H1 (cell line): ENCODE data around the gene OR10V1. TPM values are rescaled to one million over a fixed set of nuclear protein-coding genes. Genes with fewer than 3 reads are reported as not detected.

Experiments
- CTCF ChIA-PET: fragments of 300-600 bp; sonication (Branson Sonifier 250); formaldehyde crosslinking; loops from one replicate; lab custom pipeline; 2021; ENCODE audit not compliant: partially characterized antibody; lab: Charles Lee
- POLR2A ChIA-PET: fragments of 300-600 bp; sonication (Branson Sonifier 250); formaldehyde crosslinking; loops from one replicate; lab custom pipeline; 2021; ENCODE audit warnings: inconsistent platforms; ENCODE audit not compliant: partially characterized antibody; lab: Charles Lee
- DNase-seq, 2 experiments: peaks; one replicate each; pipeline versions ENCODE4 v3.0.0 to v3.0.0-alpha.2; 2010 to 2022; ENCODE audit warnings: low spot score in 2 of 2, low read depth in 1 of 2, mixed read lengths in 1 of 2
- FAIRE-seq: peaks from 2 replicates; lab custom pipeline; 2011; peaks lifted over from hg19 to GRCh38; lab: Jason Lieb, UNC
- H2AFZ ChIP-seq: 2 replicates; pipeline ENCODE4 v1.8.1; 2012; ENCODE audit warnings: low read length, inconsistent platforms
- H2AK5ac ChIP-seq: 2 replicates; pipeline ENCODE4 v1.6.1; 2013; ENCODE audit warnings: low read depth, low read length
- H2BK120ac ChIP-seq: replicated peaks from 2 replicates; pipeline ENCODE3; 2013; ENCODE audit warnings: low read depth, low read length, inconsistent platforms
- H2BK12ac ChIP-seq: 2 replicates; pipeline ENCODE4 v1.6.1; 2013; ENCODE audit warnings: low read depth, low read length
- H2BK15ac ChIP-seq: 2 replicates; pipeline ENCODE4 v1.6.1; 2013; ENCODE audit warnings: low read length
- H2BK20ac ChIP-seq: 2 replicates; pipeline ENCODE4 v1.6.1; 2013; ENCODE audit warnings: low read length
- H2BK5ac ChIP-seq: 2 replicates; pipeline ENCODE4 v1.6.1; 2013; ENCODE audit warnings: low read depth, low read length
- H3K14ac ChIP-seq: 2 replicates; pipeline ENCODE4 v1.6.1; 2013; ENCODE audit warnings: inconsistent platforms; ENCODE audit not compliant: insufficient read length
- H3K18ac ChIP-seq: 2 replicates; pipeline ENCODE4 v1.6.1; 2013; ENCODE audit warnings: low read length; ENCODE audit errors: extremely low read depth
- H3K23ac ChIP-seq: 2 replicates; pipeline ENCODE4 v1.6.1; 2013; ENCODE audit warnings: inconsistent platforms; ENCODE audit not compliant: insufficient read length
- H3K23me2 ChIP-seq: 2 replicates; pipeline ENCODE4 v1.6.1; 2013; ENCODE audit warnings: low read depth, low read length
- H3K27ac ChIP-seq: 2 replicates; pipeline ENCODE4 v1.6.1; 2011; ENCODE audit warnings: low read depth, low read length, inconsistent platforms
- H3K27me3 ChIP-seq, 4 experiments: replicated peaks in 1 of 4; 1 replicate in 1 of 4; 2 replicates in 3 of 4; pipeline versions ENCODE4 v1.6.1 to v1.8.1; 2011 to 2013; ENCODE audit warnings: low read length in 3 of 4, mild to moderate bottlenecking in 3 of 4, inconsistent platforms in 2 of 4, mixed read lengths in 2 of 4, moderate library complexity in 1 of 4; ENCODE audit not compliant: control insufficient read depth in 3 of 4, insufficient read depth in 3 of 4; ENCODE audit errors: extremely low read depth in 1 of 4
- H3K36me3 ChIP-seq, 4 experiments: 2 replicates each; pipeline versions ENCODE4 v1.6.1 to v1.8.1; 2011 to 2013; ENCODE audit warnings: mild to moderate bottlenecking in 4 of 4, low read length in 3 of 4, moderate library complexity in 2 of 4, control low read depth in 1 of 4, inconsistent platforms in 1 of 4; ENCODE audit not compliant: insufficient read depth in 4 of 4, control insufficient read depth in 2 of 4
- H3K4ac ChIP-seq: replicated peaks from 2 replicates; pipeline ENCODE3; 2013; ENCODE audit warnings: low read length, low read depth, mixed read lengths, inconsistent platforms; ENCODE audit not compliant: insufficient read length
- H3K4me1 ChIP-seq, 4 experiments: replicated peaks in 1 of 4; 1 replicate in 1 of 4; 2 replicates in 3 of 4; pipeline versions ENCODE4 v1.6.1 to v1.8.1; 2011 to 2013; ENCODE audit warnings: low read length in 3 of 4, inconsistent platforms in 2 of 4, mixed read lengths in 1 of 4; ENCODE audit not compliant: insufficient read depth in 4 of 4, control insufficient read depth in 3 of 4
- H3K4me2 ChIP-seq, 2 experiments: 2 replicates each; pipeline versions ENCODE4 v1.6.1 to v1.8.1; 2011 to 2013; ENCODE audit warnings: low read depth in 2 of 2, low read length in 2 of 2, control low read depth in 1 of 2, inconsistent platforms in 1 of 2, mild to moderate bottlenecking in 1 of 2; ENCODE audit not compliant: insufficient read depth in 1 of 2
- H3K4me3 ChIP-seq, 4 experiments: fragments of 200-600, 300-600 bp in 1 of 4; sonication (generic), shearing (Covaris generic), sonication (Bioruptor Twin) in 1 of 4; 2 replicates each; pipeline versions ENCODE4 v1.5.1 to v1.8.1; 2011 to 2016; ENCODE audit warnings: low read length in 4 of 4, low read depth in 3 of 4, control low read depth in 2 of 4, inconsistent platforms in 2 of 4, mild to moderate bottlenecking in 2 of 4, mixed read lengths in 1 of 4, moderate library complexity in 1 of 4; ENCODE audit not compliant: insufficient read depth in 2 of 4; ENCODE audit errors: extremely low read depth in 1 of 4
- H3K56ac ChIP-seq: replicated peaks from 2 replicates; pipeline ENCODE3; 2013; ENCODE audit warnings: low read depth, mild to moderate bottlenecking, mixed read lengths, low read length, inconsistent platforms; ENCODE audit not compliant: insufficient read length
- H3K79me1 ChIP-seq: 2 replicates; pipeline ENCODE4 v1.6.1; 2013; ENCODE audit warnings: low read depth, low read length, control low read depth
- H3K79me2 ChIP-seq, 2 experiments: 2 replicates each; pipeline versions ENCODE4 v1.6.1 to v1.8.1; 2012 to 2013; ENCODE audit warnings: low read length in 2 of 2, mild to moderate bottlenecking in 2 of 2, inconsistent platforms in 1 of 2; ENCODE audit not compliant: insufficient read depth in 2 of 2, control insufficient read depth in 1 of 2
- H3K9ac ChIP-seq, 4 experiments: replicated peaks in 1 of 4; 1 replicate in 1 of 4; 2 replicates in 3 of 4; pipeline versions ENCODE4 v1.6.1 to v1.8.1; 2011 to 2013; ENCODE audit warnings: low read depth in 3 of 4, low read length in 3 of 4, control low read depth in 2 of 4, mild to moderate bottlenecking in 2 of 4, moderate library complexity in 2 of 4, inconsistent platforms in 1 of 4; ENCODE audit errors: extremely low read depth in 1 of 4
- H3K9me3 ChIP-seq, 2 experiments: 2 replicates each; pipeline versions ENCODE4 v1.6.1 to v1.8.1; 2012 to 2013; ENCODE audit warnings: mild to moderate bottlenecking in 2 of 2, moderate library complexity in 2 of 2, control low read depth in 1 of 2, inconsistent platforms in 1 of 2, low read depth in 1 of 2, low read length in 1 of 2, mixed read lengths in 1 of 2; ENCODE audit not compliant: insufficient read depth in 2 of 2
- H4K20me1 ChIP-seq, 2 experiments: replicated peaks in 1 of 2; 2 replicates each; pipeline versions ENCODE3 to v1.8.1; 2011 to 2013; ENCODE audit warnings: inconsistent platforms in 2 of 2, low read length in 2 of 2, mild to moderate bottlenecking in 1 of 2; ENCODE audit not compliant: insufficient read depth in 2 of 2, control insufficient read depth in 1 of 2
- H4K5ac ChIP-seq: 2 replicates; pipeline ENCODE4 v1.6.1; 2013; ENCODE audit warnings: low read length, low read depth, mixed read lengths, inconsistent platforms; ENCODE audit not compliant: insufficient read length
- H4K8ac ChIP-seq: 2 replicates; pipeline ENCODE4 v1.8.0; 2013; ENCODE audit warnings: mild to moderate bottlenecking, moderate library complexity, low read length, inconsistent platforms; ENCODE audit not compliant: insufficient read depth; ENCODE audit errors: extremely low read depth
- H4K91ac ChIP-seq: replicated peaks from 2 replicates; pipeline ENCODE3; 2013; ENCODE audit warnings: low read length, mixed read lengths, inconsistent platforms; ENCODE audit not compliant: insufficient read length
- BACH1 ChIP-seq: IDR thresholded peaks from 2 replicates; pipeline ENCODE4 v1.6.1; 2012; ENCODE audit warnings: low read length, improper control_type of control experiment
- BCL11A ChIP-seq, 2 experiments: IDR thresholded peaks; one replicate each; pipeline ENCODE4 v1.6.1; 2011; ENCODE audit warnings: low read depth in 2 of 2, low read length in 2 of 2, mild to moderate bottlenecking in 2 of 2
- CBX5 ChIP-seq: fragments of 300-800, 300-1000 bp; sonication (generic); IDR thresholded peaks from 2 replicates; pipeline ENCODE4 v1.7.1; 2016; ENCODE audit warnings: antibody characterized with exemption, low read length, low read depth
- EZH2 ChIP-seq: fragments of 200-600 bp; sonication (generic); IDR thresholded peaks from 2 replicates; pipeline ENCODE4 v1.7.1; 2012; ENCODE audit warnings: low read depth, mild to moderate bottlenecking, moderate library complexity, low read length, inconsistent platforms; ENCODE audit not compliant: severe bottlenecking
- RAD21 ChIP-seq, 2 experiments: IDR thresholded peaks in 1 of 2; conservative IDR thresholded peaks in 1 of 2; 2 replicates each; pipeline ENCODE4 v1.6.1; 2011; ENCODE audit warnings: low read depth in 2 of 2, low read length in 2 of 2, improper control_type of control experiment in 1 of 2, inconsistent platforms in 1 of 2, mild to moderate bottlenecking in 1 of 2, moderate library complexity in 1 of 2
- RBBP5 ChIP-seq: IDR thresholded peaks from 2 replicates; pipeline ENCODE4 v1.7.1; 2012; ENCODE audit warnings: low read depth, mild to moderate bottlenecking, inconsistent platforms, low read length, moderate library complexity, borderline replicate concordance
- RXRA ChIP-seq: IDR thresholded peaks from 2 replicates; pipeline ENCODE4 v1.6.1; 2011; ENCODE audit warnings: low read depth, mild to moderate bottlenecking, low read length, moderate library complexity; ENCODE audit not compliant: insufficient read depth
- SP1 ChIP-seq: IDR thresholded peaks from 2 replicates; pipeline ENCODE4 v1.6.1; 2011; ENCODE audit warnings: low read depth, low read length
- SP2 ChIP-seq: IDR thresholded peaks from 2 replicates; pipeline ENCODE4 v1.6.1; 2012; ENCODE audit warnings: mild to moderate bottlenecking, low read length, inconsistent platforms
- TEAD4 ChIP-seq: IDR thresholded peaks from 2 replicates; pipeline ENCODE4 v1.6.1; 2012; ENCODE audit warnings: low read depth, low read length, inconsistent platforms, mixed read lengths
- YY1 ChIP-seq: IDR thresholded peaks from 2 replicates; pipeline ENCODE4 v1.6.1; 2011; ENCODE audit warnings: low read depth, mild to moderate bottlenecking, low read length
- WGBS, 2 experiments: shearing (Covaris generic) in 1 of 2; methylation state at CpG; one replicate each; pipeline versions ENCODE4 v1.1.6 to v1.1.7; 2013 to 2015; ENCODE audit warnings: low lambda C conversion rate in 2 of 2, mixed read lengths in 2 of 2, inconsistent platforms in 1 of 2, low coverage in 1 of 2, missing lambda C conversion rate in 1 of 2; ENCODE audit not compliant: insufficient replicate concordance in 2 of 2, insufficient coverage in 1 of 2, insufficient read length in 1 of 2; ENCODE audit errors: extremely low coverage in 1 of 2, missing lambda C conversion rate in 1 of 2; 5-methylcytosine and 5-hydroxymethylcytosine counted together
- polyA plus RNA-seq, 7 experiments: library from polyadenylated mRNA; depleted of rRNA in 3 of 7; stranded (reverse) in 5 of 7; unstranded in 2 of 7; fragments of >200 nt in 5 of 7; fragments of 200-250 nt in 2 of 7; gene quantifications; 1 replicate in 5 of 7; 2 replicates in 1 of 7; 4 replicates in 1 of 7; pipeline versions ENCODE4 v1.2.1 to v1.2.3, GENCODE V29; 2011 to 2013; ENCODE audit warnings: missing spikeins in 2 of 7, mixed read lengths in 2 of 7
- total RNA-seq: library from RNA; stranded (reverse); fragmentation: NEBNext Ultra II Directional; extraction: Animal tissue kit (Norgen Biotek cat#: 25700); gene quantifications from 2 replicates; pipeline ENCODE4 v1.2.1, GENCODE V29; 2021

Gene OR10V1
- total and polyA plus RNA-seq, 2 of the 8 experiments (the other 6 are each of a cell fraction or from before 2014, with no cell fraction given), result not detected

- H3K4me3 ChIP-seq, result peak overlapping the region; percentile 88 to 94 (median 89)
- peaks cover 7 to 17% of the 10 kb centered on the region in 2 experiments for H4K20me1 ChIP-seq
- H2BK12ac ChIP-seq, result no peak overlapping the region
- no peaks in the 10 kb centered on the region for H3K9me3 ChIP-seq
- H3K23ac ChIP-seq, result no peak overlapping the region
- peaks cover 15% of the 10 kb centered on the region for H3K79me1 ChIP-seq
- no peak overlapping the region for H4K8ac ChIP-seq
- peaks cover 13 to 31% of the 10 kb centered on the region in 2 experiments for H3K79me2 ChIP-seq
- FAIRE-seq (peak; percentile 13), DNase-seq (peak in 1 of 2 experiments; percentile 92)
- no peak overlapping the region for H3K56ac ChIP-seq
- peaks cover 10% of the 10 kb centered on the region; the same call in 1 of the 2 replicates for H3K23me2 ChIP-seq
- no peak overlapping the region for H2BK15ac ChIP-seq
- WGBS, 2 experiments, result 37% methylated on average over 47 of the region's 47 CpGs; no CpG with 5 or more reads in 1 of the 2 experiments
- no peak overlapping the region for H3K4ac ChIP-seq
- H4K91ac ChIP-seq, result no peak overlapping the region
- no peak overlapping the region for H2AK5ac ChIP-seq
- no peak overlapping the region for H2BK120ac ChIP-seq
- H2BK20ac ChIP-seq, result no peak overlapping the region
- H3K9ac ChIP-seq, result peak overlapping the region in 1 of 4 experiments; percentile 57; a peak in 1 of 7 replicates
- H3K27ac ChIP-seq, result no peak overlapping the region
- no peak overlapping the region for H2BK5ac ChIP-seq
- ChIA-PET POLR2A (interaction anchor here (0.7 to 2.8 kb wide), 7 partner anchors 9 to 1580 kb away, joined by 3 to 13 read pairs (median 3); partner anchors contain the start of genes MRPL16 and PATL1), CTCF (interaction anchor here (0.6 to 5.5 kb wide), 18 partner anchors 10 to 225 kb away, joined by 3 to 48 read pairs (median 5); partner anchors contain the start of gene MRPL16)
- H3K18ac ChIP-seq, result no peak overlapping the region
- peaks cover 2 to 11% (median 7%) of the 10 kb centered on the region in 4 experiments; a peak in 6 of 7 replicates for H3K4me1 ChIP-seq
- no peak overlapping the region for H4K5ac ChIP-seq
- no peak overlapping the region for H3K14ac ChIP-seq
- H2AFZ ChIP-seq, result peak overlapping the region; percentile 84
- H3K4me2 ChIP-seq, result peak overlapping the region; percentile 87 to 89
- H3K27me3 ChIP-seq, result peaks cover 0 to 6% (median 0%) of the 10 kb centered on the region in 4 experiments; a peak in 1 of 7 replicates
- no peaks in the 10 kb centered on the region for H3K36me3 ChIP-seq
- 0 out of 2 replicates have a peak, but pooled peaks have one; percentile 41 for TF ChIP-seq SP1
- no peak for TF ChIP-seq BCL11A (IDR thresholded peaks at IDR 0.05; ENCODE audit: low read depth in 2 of 2, low read length in 2 of 2)
- TF ChIP-seq RXRA, result no peak
- TF ChIP-seq TEAD4, result no peak
- 0 out of 2 replicates have a peak, but pooled peaks have one; percentile 22 for TF ChIP-seq YY1
- peak; percentile 29 for TF ChIP-seq RBBP5
- peak; percentile 72 to 74 for TF ChIP-seq RAD21 (IDR thresholded peaks at IDR 0.05 in 1 of 2, conservative IDR thresholded peaks at IDR 0.05 in 1 of 2; ENCODE audit: low read depth in 2 of 2, low read length in 2 of 2)
- TF ChIP-seq SP2, result no peak
- TF ChIP-seq EZH2, result no peak
- no peak for TF ChIP-seq CBX5
- no peak for TF ChIP-seq BACH1
Observed at GRCh38 chr11:59753650-59754493, 40.2 kb upstream of the OR10V1 start.
